GM20431 (cell line): ENCODE results near the gene MTM1.

Experiments
- in situ Hi-C: fragments of 300-500 bp; cut with MseI, MboI; formaldehyde crosslinking; loops from one replicate; pipeline ENCODE4 v1.15.0; 2020; ENCODE audit warnings: low sequenced_read_pairs; ENCODE audit not compliant: unreplicated experiment

MTM1 gene

DNA sequence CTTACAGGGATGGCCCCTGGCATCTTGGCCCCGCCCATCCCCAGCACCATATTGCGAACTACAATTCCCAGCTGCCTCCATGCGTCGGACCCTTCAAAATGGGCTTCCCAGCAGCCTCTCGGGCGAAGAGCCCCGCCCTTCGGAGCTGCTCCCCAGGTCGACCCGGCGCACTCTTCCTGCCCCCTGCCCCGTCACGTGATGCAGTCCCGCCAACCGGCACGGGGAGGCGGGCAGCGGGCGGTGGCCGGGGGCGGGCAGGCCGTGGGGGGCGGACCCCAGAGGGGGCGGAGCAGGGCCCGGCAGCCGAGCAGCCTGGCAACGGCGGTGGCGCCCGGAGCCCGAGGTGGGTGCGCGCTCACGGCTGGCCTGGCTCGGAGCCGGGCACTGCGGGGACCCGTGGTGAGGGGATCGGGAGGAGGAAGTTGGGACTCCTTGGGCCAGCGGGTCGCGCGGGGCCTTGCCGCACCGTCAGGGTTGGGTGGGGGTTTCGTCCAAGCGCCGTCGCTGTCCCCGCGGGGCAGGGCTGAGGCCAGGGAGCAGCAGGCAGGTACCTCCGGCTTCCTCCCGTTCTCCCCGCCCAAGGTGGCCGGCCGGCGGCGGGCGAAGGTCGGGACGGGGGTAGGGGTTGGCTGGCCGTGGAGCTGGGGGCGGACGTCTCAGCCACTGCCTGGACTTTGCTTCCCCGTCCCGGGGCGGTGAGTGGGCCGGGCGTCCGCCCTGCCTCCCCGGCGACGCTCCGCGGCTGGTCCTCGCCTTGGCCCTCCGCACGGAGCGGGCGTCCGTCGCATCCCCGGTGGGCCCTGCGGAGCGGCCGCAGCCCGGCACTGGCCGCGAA lies at the start of gene MTM1:
Gene MTM1 (plus strand): TSS at position 302 of the 835 bp plus-strand sequence. CDS start 23,994 bp downstream, outside the sequence.
- in situ Hi-C loops, result no loop called here

DNA sequence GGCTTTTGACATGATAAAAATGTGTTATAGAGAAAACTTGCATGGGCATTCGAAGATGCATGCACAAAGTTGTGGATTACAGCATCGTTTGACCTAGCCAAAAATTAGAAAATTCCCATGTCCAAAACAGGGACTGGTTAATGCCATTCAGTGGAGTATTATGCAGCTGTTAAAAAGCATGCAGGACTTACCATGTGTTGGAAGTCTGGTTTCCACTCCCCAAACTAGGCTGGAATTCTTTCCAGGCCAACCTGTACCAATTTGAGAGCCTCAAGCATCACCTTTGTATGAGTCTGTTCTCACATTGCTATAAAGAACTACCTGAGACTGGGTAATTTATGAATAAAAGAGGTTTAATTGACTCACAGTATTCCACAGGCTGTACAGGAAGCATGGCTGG lies 45.9 kb upstream of the MTM1 start:
- in situ Hi-C loops, result no loop called here

GRCh38 chrX:150525061-150525919 lies 43.1 kb upstream of the MTM1 start:
- in situ Hi-C loops, result no loop called here

- in situ Hi-C loops, result no loop called here
These were observed 41.7 kb upstream of the MTM1 start for GRCh38 chrX:150526692-150527091.

GRCh38 chrX:150527108-150527507 lies 41.3 kb upstream of the MTM1 start:
- in situ Hi-C loops, result no loop called here

- in situ Hi-C loops, result no loop called here
These were observed 38.8 kb upstream of the MTM1 start for GRCh38 chrX:150529587-150529986.

- in situ Hi-C loops, result no loop called here
These were observed 37.6 kb upstream of the MTM1 start for GRCh38 chrX:150530821-150531220.

DNA sequence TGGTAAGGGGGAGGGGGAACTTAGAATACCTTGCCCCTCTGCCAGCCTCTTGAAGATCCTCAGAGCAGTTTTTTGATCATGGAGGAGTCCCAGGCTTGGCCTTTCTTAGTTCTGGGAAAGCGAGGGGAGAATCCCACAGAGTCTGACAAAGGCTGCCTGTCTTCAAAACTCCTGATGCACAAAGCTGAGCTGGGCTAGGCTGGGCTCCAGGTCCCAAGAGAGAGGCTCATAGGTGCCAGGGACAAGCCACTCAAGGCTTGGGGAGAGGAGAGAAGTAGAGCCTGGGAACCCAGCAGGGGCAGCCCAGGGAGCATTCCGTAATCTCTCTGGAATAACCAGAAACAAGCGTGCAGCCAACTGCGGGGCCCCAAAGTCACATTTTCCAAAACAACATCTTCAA lies 37.0 kb upstream of the MTM1 start:
- in situ Hi-C loops, result no loop called here

- in situ Hi-C loops, result no loop called here
These were observed 34.6 kb upstream of the MTM1 start for GRCh38 chrX:150533863-150534262.

DNA sequence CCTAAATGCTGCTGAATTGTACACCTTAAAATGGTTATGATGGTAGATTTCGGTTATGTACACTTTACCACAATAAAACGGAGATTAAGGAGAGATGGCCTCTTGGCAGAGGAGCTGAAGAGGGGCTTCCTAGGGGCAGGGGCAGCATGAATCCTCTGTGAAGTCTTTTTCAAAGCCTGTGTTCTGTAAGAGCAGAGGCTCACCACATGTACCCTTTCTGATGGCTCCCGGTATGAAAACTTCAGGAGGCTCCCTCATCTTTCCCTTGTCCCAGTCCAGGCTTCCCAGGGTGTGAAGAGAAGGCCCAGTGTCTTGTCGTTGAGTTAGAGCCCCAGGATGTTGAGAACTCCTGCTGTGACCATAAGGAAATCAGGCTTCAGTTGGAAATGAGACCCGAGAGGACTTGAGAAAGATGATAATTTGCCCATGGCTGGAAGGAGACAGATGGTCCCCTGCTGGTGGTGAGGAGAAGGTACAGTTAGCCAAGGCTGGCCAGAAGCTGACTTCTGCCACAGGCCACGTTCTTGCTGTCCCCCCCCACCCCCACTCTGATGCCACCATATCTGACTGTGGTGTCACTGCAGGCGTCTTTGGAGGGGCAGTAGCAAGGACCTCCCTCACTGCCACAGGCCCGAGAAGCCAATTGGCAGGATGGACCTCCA lies 31.8 kb upstream of the MTM1 start:
- in situ Hi-C loops, result no loop called here

- in situ Hi-C loops, result no loop called here
These were observed 30.6 kb upstream of the MTM1 start for GRCh38 chrX:150537851-150538250.

DNA sequence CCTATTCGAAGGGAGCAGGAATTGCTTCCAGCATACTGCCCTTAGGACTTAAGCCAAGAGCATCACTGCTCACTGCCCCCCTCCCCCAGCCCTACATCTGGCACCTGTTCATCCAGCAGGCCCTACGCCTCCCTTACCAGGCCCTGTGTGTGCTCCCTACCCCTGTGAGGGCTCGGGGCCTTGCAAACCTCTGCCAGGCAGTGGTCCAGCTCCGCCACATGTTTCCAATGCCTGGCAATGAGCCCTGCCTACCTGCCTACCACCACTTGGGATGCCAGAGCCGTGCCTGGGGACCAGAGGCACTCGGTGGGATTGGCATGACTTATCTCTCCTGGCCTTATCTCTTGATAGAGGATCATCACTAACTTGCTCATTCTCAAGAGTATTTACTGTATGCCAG lies 27.5 kb upstream of the MTM1 start:
- in situ Hi-C loops, result no loop called here

GRCh38 chrX:150542846-150543229 lies 25.6 kb upstream of the MTM1 start:
- in situ Hi-C loops, result no loop called here

GRCh38 chrX:150543230-150544155 lies 24.9 kb upstream of the MTM1 start:
- in situ Hi-C loops, result no loop called here

GRCh38 chrX:150544222-150544787 lies 24.1 kb upstream of the MTM1 start:
- in situ Hi-C loops, result no loop called here

GRCh38 chrX:150544835-150545770 lies 23.3 kb upstream of the MTM1 start:
- in situ Hi-C loops, result no loop called here

DNA sequence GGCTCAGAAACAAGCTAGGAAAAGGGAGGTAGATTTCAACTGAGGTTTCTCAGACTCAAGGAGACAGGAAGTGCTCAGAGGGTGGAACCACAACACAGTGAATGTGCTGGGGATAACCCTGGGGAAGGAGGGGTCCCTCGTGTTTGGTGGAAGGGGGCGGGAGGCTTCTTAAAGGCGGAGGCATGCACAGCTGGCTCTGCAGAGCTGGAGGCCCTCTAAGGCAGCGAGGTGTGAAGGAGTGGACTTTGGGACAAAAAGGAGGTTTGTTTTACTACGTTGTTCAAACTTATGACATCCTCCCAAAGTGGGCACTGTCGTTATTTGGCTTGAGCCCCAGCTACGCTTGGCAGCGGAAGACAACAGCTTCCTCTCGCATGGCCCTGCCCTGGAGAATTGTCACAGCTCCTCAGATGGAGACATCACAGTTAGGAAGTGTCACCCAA lies 21.7 kb upstream of the MTM1 start:
- in situ Hi-C loops, result no loop called here
